Measurements from ENCODE around the gene PIGQ. TPM values are rescaled to one million over a fixed set of nuclear protein-coding genes. Genes with fewer than 3 reads are reported as not detected.
A peak's percentile ranks its signal among the peaks of the same experiment; 100 is the strongest.

Gene PIGQ
- total and polyA plus RNA-seq, 2 of the 13 experiments (the other 11 are each of a cell fraction or from before 2014, with no cell fraction given) = 7.7 to 19.7 TPM

DNA sequence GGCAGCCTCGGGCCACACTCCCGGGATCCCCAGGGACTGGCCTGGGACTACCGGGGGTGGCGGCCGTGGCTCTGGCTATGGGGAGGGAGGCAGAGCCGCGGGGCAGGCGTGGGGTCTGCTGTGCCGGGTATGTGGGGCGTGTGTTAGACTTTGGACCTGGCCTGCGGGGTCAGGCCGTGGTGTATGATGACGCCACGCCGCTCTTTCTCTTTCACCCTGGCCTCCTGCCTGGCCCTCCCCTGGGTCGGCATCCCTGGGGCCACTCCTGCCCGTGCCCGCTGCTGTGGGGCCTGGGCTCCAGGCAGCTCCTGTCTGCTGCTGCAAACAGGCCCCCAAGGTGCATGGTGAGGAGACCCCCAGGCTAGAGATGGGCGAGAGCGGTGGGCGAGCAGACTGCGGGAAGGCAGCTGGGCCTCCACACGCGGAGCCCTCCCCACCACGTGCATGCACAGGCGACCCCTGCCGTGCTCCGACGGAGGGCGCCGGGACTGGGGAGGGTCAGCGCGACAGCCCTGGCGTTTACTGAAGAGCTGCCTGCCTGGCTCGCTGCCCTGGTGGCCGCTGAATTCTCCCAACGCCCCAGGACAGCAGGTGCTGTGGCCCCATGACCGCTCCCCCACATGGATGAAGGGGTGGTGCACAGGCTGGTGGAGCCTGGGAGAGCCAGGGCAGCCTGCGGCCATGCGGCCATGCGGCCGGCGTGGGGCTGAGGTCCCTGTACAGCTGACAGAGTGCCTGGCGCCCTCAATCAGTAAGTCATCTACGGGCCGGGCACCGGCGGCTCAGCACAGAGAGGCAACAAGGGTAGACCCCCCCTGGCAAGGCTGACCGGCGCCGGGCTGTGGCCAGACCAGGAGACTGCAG, 26.2 kb upstream of the PIGQ start (continued):
- TF ChIP-seq YY1 (IDR thresholded peaks at IDR 0.05; ENCODE audit: insufficient read depth, insufficient replicate concordance, low read depth, low read length) = no peak
- TF ChIP-seq, protein P1, sequence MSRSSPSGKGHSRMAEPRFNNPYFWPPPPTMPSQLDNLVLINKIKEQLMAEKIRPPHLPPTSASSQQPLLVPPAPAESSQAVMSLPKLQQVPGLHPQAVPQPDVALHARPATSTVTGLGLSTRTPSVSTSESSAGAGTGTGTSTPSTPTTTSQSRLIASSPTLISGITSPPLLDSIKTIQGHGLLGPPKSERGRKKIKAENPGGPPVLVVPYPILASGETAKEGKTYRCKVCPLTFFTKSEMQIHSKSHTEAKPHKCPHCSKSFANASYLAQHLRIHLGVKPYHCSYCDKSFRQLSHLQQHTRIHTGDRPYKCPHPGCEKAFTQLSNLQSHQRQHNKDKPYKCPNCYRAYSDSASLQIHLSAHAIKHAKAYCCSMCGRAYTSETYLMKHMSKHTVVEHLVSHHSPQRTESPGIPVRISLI (CRISPR knock-in tag; IDR thresholded peaks at IDR 0.05; ENCODE audit: borderline replicate concordance) = no peak
- no peak for TF ChIP-seq ZBTB42 (CRISPR knock-in tag; IDR thresholded peaks at IDR 0.05)
- peak; percentile 76; the same call in 1 of the 2 replicates for TF ChIP-seq ZNF605 (CRISPR knock-in tag; IDR thresholded peaks at IDR 0.05)
- TF ChIP-seq, protein P2, sequence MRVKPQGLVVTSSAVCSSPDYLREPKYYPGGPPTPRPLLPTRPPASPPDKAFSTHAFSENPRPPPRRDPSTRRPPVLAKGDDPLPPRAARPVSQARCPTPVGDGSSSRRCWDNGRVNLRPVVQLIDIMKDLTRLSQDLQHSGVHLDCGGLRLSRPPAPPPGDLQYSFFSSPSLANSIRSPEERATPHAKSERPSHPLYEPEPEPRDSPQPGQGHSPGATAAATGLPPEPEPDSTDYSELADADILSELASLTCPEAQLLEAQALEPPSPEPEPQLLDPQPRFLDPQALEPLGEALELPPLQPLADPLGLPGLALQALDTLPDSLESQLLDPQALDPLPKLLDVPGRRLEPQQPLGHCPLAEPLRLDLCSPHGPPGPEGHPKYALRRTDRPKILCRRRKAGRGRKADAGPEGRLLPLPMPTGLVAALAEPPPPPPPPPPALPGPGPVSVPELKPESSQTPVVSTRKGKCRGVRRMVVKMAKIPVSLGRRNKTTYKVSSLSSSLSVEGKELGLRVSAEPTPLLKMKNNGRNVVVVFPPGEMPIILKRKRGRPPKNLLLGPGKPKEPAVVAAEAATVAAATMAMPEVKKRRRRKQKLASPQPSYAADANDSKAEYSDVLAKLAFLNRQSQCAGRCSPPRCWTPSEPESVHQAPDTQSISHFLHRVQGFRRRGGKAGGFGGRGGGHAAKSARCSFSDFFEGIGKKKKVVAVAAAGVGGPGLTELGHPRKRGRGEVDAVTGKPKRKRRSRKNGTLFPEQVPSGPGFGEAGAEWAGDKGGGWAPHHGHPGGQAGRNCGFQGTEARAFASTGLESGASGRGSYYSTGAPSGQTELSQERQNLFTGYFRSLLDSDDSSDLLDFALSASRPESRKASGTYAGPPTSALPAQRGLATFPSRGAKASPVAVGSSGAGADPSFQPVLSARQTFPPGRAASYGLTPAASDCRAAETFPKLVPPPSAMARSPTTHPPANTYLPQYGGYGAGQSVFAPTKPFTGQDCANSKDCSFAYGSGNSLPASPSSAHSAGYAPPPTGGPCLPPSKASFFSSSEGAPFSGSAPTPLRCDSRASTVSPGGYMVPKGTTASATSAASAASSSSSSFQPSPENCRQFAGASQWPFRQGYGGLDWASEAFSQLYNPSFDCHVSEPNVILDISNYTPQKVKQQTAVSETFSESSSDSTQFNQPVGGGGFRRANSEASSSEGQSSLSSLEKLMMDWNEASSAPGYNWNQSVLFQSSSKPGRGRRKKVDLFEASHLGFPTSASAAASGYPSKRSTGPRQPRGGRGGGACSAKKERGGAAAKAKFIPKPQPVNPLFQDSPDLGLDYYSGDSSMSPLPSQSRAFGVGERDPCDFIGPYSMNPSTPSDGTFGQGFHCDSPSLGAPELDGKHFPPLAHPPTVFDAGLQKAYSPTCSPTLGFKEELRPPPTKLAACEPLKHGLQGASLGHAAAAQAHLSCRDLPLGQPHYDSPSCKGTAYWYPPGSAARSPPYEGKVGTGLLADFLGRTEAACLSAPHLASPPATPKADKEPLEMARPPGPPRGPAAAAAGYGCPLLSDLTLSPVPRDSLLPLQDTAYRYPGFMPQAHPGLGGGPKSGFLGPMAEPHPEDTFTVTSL (CRISPR knock-in tag; IDR thresholded peaks at IDR 0.05; ENCODE audit: borderline replicate concordance) = peak; percentile 11; the same call in 1 of the 2 replicates
- TF ChIP-seq, protein P3, sequence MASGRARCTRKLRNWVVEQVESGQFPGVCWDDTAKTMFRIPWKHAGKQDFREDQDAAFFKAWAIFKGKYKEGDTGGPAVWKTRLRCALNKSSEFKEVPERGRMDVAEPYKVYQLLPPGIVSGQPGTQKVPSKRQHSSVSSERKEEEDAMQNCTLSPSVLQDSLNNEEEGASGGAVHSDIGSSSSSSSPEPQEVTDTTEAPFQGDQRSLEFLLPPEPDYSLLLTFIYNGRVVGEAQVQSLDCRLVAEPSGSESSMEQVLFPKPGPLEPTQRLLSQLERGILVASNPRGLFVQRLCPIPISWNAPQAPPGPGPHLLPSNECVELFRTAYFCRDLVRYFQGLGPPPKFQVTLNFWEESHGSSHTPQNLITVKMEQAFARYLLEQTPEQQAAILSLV (CRISPR knock-in tag; IDR thresholded peaks at IDR 0.05; ENCODE audit: borderline replicate concordance) = no peak; the same call in 1 of the 2 replicates
- TF ChIP-seq ZSCAN25 (CRISPR knock-in tag; IDR thresholded peaks at IDR 0.05) = 0 out of 2 replicates have a peak, but pooled peaks have one; percentile 55
- peak; percentile 95 for TF ChIP-seq HOXA3 (CRISPR knock-in tag; IDR thresholded peaks at IDR 0.05)
- peak; percentile 80 for TF ChIP-seq RBFOX2 (IDR thresholded peaks at IDR 0.05; ENCODE audit: low read depth, low read length)
- TF ChIP-seq BRCA1 (CRISPR knock-in tag; IDR thresholded peaks at IDR 0.05) = no peak
- peak; percentile 65; the same call in 1 of the 2 replicates for TF ChIP-seq KLF6 (CRISPR knock-in tag; IDR thresholded peaks at IDR 0.05)
- TF ChIP-seq WIZ (CRISPR knock-in tag; IDR thresholded peaks at IDR 0.05) = no peak
- 0 out of 4 replicates have a peak, but pooled peaks of 1 of the 2 experiments have one; percentile 16 for TF ChIP-seq EP300 (IDR thresholded peaks at IDR 0.05; ENCODE audit: low read depth in 2 of 2, low read length in 2 of 2)
- TF ChIP-seq EP300 (CRISPR knock-in tag; IDR thresholded peaks at IDR 0.05; ENCODE audit: borderline replicate concordance) = no peak
- peak; percentile 66; the same call in 1 of the 2 replicates for TF ChIP-seq PHF21A (CRISPR knock-in tag; IDR thresholded peaks at IDR 0.05)
- TF ChIP-seq PAWR (CRISPR knock-in tag; IDR thresholded peaks at IDR 0.05; ENCODE audit: borderline replicate concordance) = no peak
- TF ChIP-seq, protein P4, sequence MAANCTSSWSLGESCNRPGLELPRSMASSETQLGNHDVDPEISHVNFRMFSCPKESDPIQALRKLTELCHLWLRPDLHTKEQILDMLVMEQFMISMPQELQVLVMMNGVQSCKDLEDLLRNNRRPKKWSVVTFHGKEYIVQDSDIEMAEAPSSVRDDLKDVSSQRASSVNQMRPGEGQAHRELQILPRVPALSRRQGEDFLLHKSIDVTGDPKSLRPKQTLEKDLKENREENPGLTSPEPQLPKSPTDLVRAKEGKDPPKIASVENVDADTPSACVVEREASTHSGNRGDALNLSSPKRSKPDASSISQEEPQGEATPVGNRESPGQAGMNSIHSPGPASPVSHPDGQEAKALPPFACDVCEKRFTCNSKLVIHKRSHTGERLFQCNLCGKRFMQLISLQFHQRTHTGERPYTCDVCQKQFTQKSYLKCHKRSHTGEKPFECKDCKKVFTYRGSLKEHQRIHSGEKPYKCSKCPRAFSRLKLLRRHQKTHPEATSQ (CRISPR knock-in tag; IDR thresholded peaks at IDR 0.05; ENCODE audit: borderline replicate concordance) = no peak
- TF ChIP-seq ZFY (CRISPR knock-in tag; IDR thresholded peaks at IDR 0.05) = peak; percentile 70
- TF ChIP-seq ZNF10 (CRISPR knock-in tag; IDR thresholded peaks at IDR 0.05; ENCODE audit: borderline replicate concordance, low read depth) = no peak

All from HepG2 (cell line).